ENCODE data around the gene PAOX.

- no peak for TF ChIP-seq CTCF (IDR thresholded peaks at IDR 0.05)
- TF ChIP-seq EZH2 (IDR thresholded peaks at IDR 0.05; ENCODE audit: borderline replicate concordance, insufficient read depth, low read depth, low read length, poor library complexity, severe bottlenecking): no peak
Measured at GRCh38 chr10:133412381-133412711, 33.3 kb downstream of the PAOX start.
